GM04504 (cell line): Measurements from ENCODE around the gene KCNA3.

ENCODE experiments used
- DNase-seq: peaks from one replicate; pipeline ENCODE4 v3.0.0-alpha.2; 2012; ENCODE audit warnings: low read depth

KCNA3 gene

GRCh38 chr1:110638058-110638457, 36.7 kb downstream of the KCNA3 start:
- DNase-seq: no peak

- DNase-seq: no peak
Measured at GRCh38 chr1:110637475-110637874, 37.3 kb downstream of the KCNA3 start.

GRCh38 chr1:110636149-110636935, 38.4 kb downstream of the KCNA3 start:
- no peak for DNase-seq

- DNase-seq: no peak
Measured at GRCh38 chr1:110635434-110635833, 39.3 kb downstream of the KCNA3 start.

GRCh38 chr1:110634455-110635311, 40.1 kb downstream of the KCNA3 start:
- peak; percentile 14 for DNase-seq

GRCh38 chr1:110634086-110634454, 40.7 kb downstream of the KCNA3 start:
- DNase-seq: no peak

GRCh38 chr1:110633646-110634030, 41.1 kb downstream of the KCNA3 start:
- no peak for DNase-seq

GRCh38 chr1:110631836-110632620, 42.7 kb downstream of the KCNA3 start:
- DNase-seq: no peak

GRCh38 chr1:110630839-110631663, 43.7 kb downstream of the KCNA3 start:
- peak; percentile 32 for DNase-seq

GRCh38 chr1:110628323-110629105, 46.2 kb downstream of the KCNA3 start:
- no peak for DNase-seq

GRCh38 chr1:110627764-110628163, 47.0 kb downstream of the KCNA3 start:
- no peak for DNase-seq

- no peak for DNase-seq
Measured at GRCh38 chr1:110626889-110627288, 47.9 kb downstream of the KCNA3 start.
